GM18867 (cell line): Measurements from ENCODE around the gene MOB1B.
A peak's percentile ranks its signal among the peaks of the same experiment; 100 is the strongest.
"Not testable (repeated sequence)": the region's sequence is repeated elsewhere in the genome, so short reads cannot be mapped to it uniquely, and the experiment has no call there.

Experiments
- ATAC-seq: cut with Tn5 transposase; IDR thresholded peaks from one replicate; pipeline ENCODE4 v1.9.1; 2021; ENCODE audit warnings: mild to moderate bottlenecking, moderate library complexity; ENCODE audit not compliant: unreplicated experiment

Gene MOB1B

GRCh38 chr4:70901984-70902576 is at the start of gene MOB1B:
Gene MOB1B, plus strand, starts transcription at chr4:70902369. Its CDS starts 168 bp downstream, at chr4:70902537.
- peak; percentile 92 for ATAC-seq

DNA sequence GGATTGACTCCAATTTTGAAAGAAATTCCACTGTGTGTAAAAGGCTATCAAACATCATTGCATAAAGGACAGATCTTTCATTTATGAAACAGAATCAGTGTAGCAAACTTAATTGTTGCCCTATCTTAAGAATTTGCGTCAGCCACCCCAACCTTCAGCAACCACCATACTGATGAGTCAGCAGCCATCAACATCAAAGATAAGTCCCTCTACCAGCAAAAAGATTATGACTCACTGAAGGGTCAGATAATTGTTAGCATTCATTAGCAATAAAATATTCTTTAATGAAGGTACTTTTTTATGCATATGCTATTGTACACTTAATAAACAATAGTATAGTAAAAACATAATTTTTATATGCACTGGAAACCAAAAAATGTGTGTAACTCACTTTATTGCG is 46.7 kb upstream of the MOB1B start:
- no peak for ATAC-seq

GRCh38 chr4:70858454-70858853 is 43.7 kb upstream of the MOB1B start:
- ATAC-seq = no peak

DNA sequence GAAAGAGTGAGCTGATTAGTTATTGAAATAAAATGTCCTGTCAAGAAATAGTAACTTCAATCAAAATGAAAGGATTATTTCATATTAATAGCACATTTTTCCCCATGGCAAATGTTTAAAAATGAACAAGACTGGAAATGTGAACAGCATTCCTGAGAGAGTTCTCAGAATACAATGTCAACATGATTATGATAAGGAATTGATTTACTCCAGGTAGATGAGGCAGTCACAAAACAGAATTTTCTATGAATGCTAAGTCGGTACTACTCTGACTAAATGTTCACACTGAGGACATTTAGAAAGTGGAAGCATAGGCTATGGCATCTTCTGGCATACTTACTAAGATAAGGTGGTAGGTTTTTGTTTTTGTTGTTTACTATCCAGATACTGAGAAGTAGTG is 43.1 kb upstream of the MOB1B start:
- no peak for ATAC-seq

GRCh38 chr4:70863099-70863790 is 38.9 kb upstream of the MOB1B start:
- ATAC-seq = peak; percentile 63

DNA sequence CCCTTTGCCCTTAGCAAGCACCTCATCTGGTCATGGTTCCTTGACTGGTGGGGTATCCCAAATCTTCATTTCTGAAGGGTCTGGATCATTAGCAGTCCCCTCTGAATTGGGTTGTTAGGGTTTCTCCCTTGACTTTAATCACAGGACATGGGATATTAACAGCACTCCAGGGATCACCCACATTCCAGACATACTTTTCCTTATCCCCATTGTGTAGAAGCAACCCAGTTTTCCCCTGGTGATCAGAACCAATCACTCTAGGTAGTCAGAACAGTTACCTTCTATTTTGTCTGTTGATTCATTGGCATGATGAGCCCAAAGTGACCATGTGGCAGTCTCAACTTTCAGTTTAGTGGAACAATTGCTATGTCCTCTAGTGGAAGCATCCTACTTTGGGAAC is 33.4 kb upstream of the MOB1B start:
- ATAC-seq = no peak

DNA sequence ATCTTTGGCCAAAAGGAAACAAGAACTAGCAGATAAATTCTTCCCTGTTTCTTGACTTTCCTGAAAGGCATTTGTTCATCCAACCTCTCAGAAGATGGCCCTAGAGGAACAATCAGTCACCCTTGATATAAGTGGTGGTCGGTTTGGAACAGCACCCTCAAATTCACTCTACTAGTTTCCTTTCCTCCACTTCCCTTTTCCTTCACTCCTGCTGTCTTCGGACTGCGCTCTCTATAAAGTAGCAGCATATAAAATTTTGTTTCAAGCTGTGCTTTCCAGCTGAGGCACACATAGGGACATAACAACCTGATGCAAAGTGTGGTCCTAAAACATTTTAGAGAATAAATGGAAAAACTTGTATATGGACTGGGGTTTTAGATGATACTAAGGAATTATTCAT is 29.0 kb upstream of the MOB1B start:
- ATAC-seq = no peak

DNA sequence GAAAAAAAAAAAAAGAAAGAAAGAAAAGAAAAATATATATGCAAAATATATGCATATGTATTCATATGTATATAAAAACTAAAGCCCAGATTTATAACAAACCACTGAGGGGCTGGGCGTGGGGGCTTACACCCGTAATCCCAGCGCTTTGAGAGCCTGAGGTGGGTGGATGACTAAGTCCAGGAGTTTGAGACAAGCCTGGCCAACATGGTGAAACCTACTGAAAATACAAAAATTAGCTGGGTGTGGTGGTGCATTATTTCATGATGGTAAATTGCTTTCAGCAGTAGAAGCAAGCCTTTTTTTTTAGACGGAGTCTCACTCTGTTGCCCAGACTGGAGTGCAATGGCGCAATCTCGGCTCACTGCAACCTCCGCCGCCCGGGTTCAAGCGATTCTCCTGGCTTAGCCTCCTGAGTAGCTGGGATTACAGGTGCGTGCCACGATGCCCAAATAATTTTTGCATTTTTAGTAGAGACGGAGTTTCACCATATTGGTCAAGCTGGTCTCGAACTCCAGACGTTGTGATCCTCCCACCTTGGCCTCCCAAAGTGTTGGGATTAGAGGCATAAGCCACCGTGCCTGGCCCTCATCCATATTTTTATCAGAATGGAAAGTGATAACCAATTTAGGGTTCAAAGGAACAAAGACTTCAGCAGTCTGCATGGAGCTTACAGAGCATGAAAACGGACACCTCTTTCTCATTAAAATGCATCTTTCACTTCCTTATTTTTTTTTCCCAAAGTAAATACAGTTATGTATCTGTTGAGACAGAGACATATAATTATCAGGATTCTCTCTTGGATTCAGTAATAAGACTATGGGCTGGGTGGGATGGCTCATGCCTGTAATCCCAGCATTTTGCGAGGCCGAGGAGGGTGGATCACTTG is 27.7 kb upstream of the MOB1B start:
- ATAC-seq = peak; percentile 78

DNA sequence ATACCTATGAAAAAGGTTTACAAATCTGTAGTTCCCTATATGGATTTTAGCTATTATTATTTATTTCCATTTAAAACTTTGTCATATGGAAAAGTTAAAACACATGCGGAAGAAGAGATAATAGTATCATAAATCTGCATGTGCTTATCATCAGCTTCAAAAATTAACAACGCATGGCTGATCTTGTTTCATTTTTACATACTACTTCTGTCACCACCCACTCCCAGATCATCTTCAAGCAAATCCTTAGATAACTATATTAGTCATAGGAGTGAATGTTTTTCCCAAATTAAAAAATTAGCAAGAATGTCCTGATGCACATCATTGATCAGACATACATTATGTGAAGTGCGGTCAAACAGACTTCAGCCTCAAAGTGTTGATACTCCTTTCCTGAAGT is 24.6 kb upstream of the MOB1B start:
- no peak for ATAC-seq

DNA sequence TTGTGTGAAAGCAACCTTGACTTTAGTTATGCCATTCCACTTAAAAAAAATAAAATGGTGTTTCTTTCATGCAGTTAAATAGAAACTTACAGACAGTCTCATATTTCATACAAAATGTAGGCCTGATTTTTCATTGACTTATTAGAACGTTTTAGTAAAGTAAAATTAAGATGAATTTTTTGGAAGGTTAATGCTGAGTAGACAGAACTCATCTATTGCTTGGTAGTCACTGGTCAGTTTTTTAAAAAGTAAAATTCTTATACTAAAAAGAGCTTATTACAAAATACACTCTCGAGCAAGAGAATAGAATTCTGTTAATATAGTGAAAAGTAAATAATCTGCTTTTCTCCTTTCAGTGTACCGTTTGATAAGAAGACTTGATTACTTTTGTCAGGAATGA is 21.4 kb upstream of the MOB1B start:
- no peak for ATAC-seq

- ATAC-seq = no peak
Measured at GRCh38 chr4:70885174-70885573, 17.0 kb upstream of the MOB1B start.

- ATAC-seq = no peak
Measured at GRCh38 chr4:70892086-70892769, 9.9 kb upstream of the MOB1B start.

GRCh38 chr4:70893790-70894189 is 8.4 kb upstream of the MOB1B start:
- ATAC-seq = no peak

GRCh38 chr4:70895405-70895804 is 6.8 kb upstream of the MOB1B start:
- no peak for ATAC-seq

DNA sequence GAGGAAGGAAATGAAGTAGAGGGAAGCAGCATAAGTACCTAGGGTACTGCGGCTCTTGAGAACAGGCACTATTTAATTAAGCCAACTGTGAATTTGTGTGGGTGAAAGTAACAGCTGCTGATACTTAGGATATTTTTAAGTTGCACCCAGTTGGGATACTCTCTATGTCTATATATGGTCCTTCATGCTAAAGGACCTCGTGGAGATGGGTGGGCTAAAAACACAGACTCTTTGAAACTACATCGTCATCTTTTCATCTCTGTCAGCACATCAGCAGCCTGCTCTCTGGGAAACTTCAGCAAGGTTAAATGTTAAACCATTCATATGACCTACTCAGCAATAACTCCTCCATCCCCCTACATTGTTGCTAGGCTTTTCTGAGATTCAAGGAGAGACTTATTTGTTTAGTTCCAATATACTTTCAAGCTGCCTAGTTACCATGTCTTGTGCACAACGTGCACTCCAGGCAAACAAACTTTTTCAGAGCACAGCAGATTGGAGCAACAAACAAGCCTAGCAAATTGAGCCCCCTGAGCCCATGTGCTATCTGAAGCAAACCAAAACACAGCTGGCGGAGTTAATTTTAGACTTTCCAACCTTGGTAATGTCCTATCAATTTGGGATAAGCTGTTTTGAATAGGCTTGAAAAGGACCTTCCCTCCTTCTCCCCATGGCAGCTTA is 6.2 kb upstream of the MOB1B start:
- no peak for ATAC-seq

DNA sequence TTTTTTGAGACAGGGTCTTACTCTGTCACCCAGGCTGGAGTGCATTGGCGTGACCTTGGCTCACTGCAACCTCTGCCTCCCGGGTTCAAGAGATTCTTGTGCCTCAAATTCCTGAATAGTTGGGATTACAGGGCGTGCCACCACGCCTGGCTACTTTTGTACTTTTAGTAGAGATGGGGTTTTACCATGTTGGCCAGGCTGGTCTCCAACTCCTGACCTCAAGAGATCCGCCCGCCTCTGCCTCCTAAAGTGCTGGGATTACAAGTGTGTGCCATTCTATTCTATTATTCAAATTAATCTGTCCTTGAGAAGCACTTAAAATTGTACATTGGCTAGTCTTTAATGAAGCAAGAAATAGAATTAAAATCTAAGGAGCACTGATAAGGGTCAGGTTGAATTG is 3.6 kb upstream of the MOB1B start:
- not testable (repeated sequence) for ATAC-seq

GRCh38 chr4:70901607-70901983 is 574 bp upstream of the MOB1B start:
- ATAC-seq = no peak

- ATAC-seq = peak; percentile 49
Measured at GRCh38 chr4:70902577-70903290, 565 bp downstream of the MOB1B start.

DNA sequence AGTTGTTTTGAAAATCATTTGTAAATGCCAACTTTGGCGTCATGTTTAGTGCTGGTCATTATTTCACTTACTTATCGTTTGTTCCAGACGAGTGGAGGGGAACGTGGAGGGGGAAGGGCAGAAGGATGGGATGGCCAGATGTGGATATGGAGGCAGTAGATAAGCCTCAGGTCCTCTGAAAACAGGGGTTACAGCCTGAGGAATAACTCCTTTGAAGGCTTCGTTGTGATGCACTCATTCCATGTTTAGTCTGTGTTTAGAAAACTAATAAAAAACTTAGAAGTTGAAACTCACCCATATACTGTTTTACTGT is 1.1 kb downstream of the MOB1B start:
- ATAC-seq = no peak

DNA sequence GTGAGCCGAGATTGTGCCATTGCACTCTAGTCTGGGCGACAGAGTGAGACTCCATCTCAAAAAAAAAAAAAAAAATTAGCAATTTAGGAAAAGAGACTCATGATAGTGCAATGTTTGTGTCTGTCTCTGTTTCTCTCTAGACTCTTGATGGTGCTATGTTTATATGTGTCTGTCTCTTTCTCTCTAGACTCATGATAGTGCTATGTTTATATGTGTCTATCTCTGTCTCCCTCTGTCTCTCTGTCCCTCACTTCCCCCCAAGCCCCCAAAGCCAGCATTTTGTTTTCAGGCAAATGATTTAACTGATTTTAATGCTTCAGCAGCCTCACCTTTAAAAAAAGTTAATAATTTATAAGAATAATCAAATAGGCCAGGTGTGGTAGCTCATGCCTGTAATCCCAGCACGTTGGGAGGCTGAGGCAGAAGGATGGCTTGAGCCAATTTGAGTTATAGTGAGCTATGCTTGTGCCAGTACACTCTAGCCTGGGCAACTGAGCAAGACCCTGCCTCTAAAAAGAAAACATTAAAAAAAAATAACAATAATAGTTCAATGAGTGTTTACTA is 6.9 kb downstream of the MOB1B start:
- no peak for ATAC-seq
